IMR-90 (cell line): Measurements from ENCODE around the gene PDE6H. TPM values are rescaled to one million over a fixed set of nuclear protein-coding genes. Genes with fewer than 3 reads are reported as not detected.

Experiments used
- ATAC-seq: fragments of 200-7000 bp; cut with Tn5 transposase; 2 replicates; pipeline ENCODE4 v1.9.1; 2020; ENCODE audit warnings: low read depth, mild to moderate bottlenecking, moderate library complexity
- BruUV-seq: library from RNA; stranded (reverse); fragments of 400-500 nt; replicated peaks from 2 replicates; lab custom pipeline; 2021; lab: Mats Ljungman, UMichigan
- CTCF ChIA-PET: fragments of 300-600 bp; formaldehyde crosslinking; extraction: SDS; loops from one replicate; lab custom pipeline; 2021; ENCODE audit warnings: antibody characterized with exemption; lab: Yijun Ruan, JAX
- POLR2A ChIA-PET: fragments of 300-600 bp; sonication (Branson Sonifier 250); formaldehyde crosslinking; loops from one replicate; lab custom pipeline; 2022; ENCODE audit warnings: antibody characterized with exemption; ENCODE audit not compliant: unreplicated experiment; lab: Charles Lee
- DNase-seq: peaks from one replicate; pipeline ENCODE4 v3.0.0; 2013
- H2AFZ ChIP-seq: replicated peaks from 2 replicates; pipeline ENCODE3; 2013; ENCODE audit warnings: low read length, mild to moderate bottlenecking; ENCODE audit not compliant: poor library complexity
- H2AK5ac ChIP-seq: 2 replicates; pipeline ENCODE4 v1.6.1; 2013; ENCODE audit warnings: low read depth, low read length, inconsistent platforms
- H2AK9ac ChIP-seq: replicated peaks from 2 replicates; pipeline ENCODE3; 2013; ENCODE audit warnings: mild to moderate bottlenecking, low read depth, low read length, moderate library complexity; ENCODE audit not compliant: poor library complexity
- H2BK120ac ChIP-seq: 2 replicates; pipeline ENCODE4 v1.6.1; 2013; ENCODE audit warnings: low read depth, low read length, inconsistent platforms
- H2BK15ac ChIP-seq: 3 replicates; pipeline ENCODE4 v1.6.1; 2013; ENCODE audit warnings: low read depth, low read length, inconsistent platforms
- H2BK20ac ChIP-seq: 2 replicates; pipeline ENCODE4 v1.6.1; 2013; ENCODE audit warnings: low read depth, mild to moderate bottlenecking, inconsistent platforms, low read length, moderate library complexity
- H2BK5ac ChIP-seq: 2 replicates; pipeline ENCODE4 v1.6.1; 2013; ENCODE audit warnings: mild to moderate bottlenecking, low read depth, low read length, inconsistent platforms; ENCODE audit not compliant: poor library complexity, severe bottlenecking
- H3K14ac ChIP-seq: replicated peaks from 2 replicates; pipeline ENCODE4 v1.6.1; 2013; ENCODE audit warnings: low read depth, low read length, inconsistent platforms
- H3K18ac ChIP-seq: 2 replicates; pipeline ENCODE4 v1.6.1; 2013; ENCODE audit warnings: low read depth, low read length, control low read depth
- H3K23ac ChIP-seq: 2 replicates; pipeline ENCODE4 v1.6.1; 2013; ENCODE audit warnings: low read depth, low read length, inconsistent platforms
- H3K27ac ChIP-seq: 2 replicates; pipeline ENCODE4 v1.5.1; 2013; ENCODE audit warnings: mild to moderate bottlenecking, control low read depth, low read length; ENCODE audit not compliant: insufficient read depth
- H3K27me3 ChIP-seq: 2 replicates; pipeline ENCODE4 v1.6.1; 2013; ENCODE audit warnings: low read length; ENCODE audit not compliant: control insufficient read depth, insufficient read depth
- H3K36me3 ChIP-seq: 2 replicates; pipeline ENCODE4 v1.6.1; 2013; ENCODE audit warnings: low read length, mixed read lengths; ENCODE audit not compliant: control insufficient read depth, insufficient read depth
- H3K4ac ChIP-seq: 2 replicates; pipeline ENCODE4 v1.6.1; 2013; ENCODE audit warnings: low read depth, low read length, inconsistent platforms
- H3K4me1 ChIP-seq: 2 replicates; pipeline ENCODE4 v1.6.1; 2013; ENCODE audit warnings: low read length, mixed read lengths; ENCODE audit not compliant: control insufficient read depth, insufficient read depth
- H3K4me2 ChIP-seq: 2 replicates; pipeline ENCODE4 v1.6.1; 2013; ENCODE audit warnings: low read depth, mild to moderate bottlenecking, control low read depth, low read length, moderate library complexity
- H3K4me3 ChIP-seq: 2 replicates; pipeline ENCODE4 v1.5.1; 2013; ENCODE audit warnings: low read depth, mild to moderate bottlenecking, control low read depth, low read length, moderate library complexity; ENCODE audit not compliant: insufficient read depth
- H3K56ac ChIP-seq: 2 replicates; pipeline ENCODE4 v1.6.1; 2013; ENCODE audit warnings: low read length, inconsistent platforms; ENCODE audit not compliant: insufficient read depth; ENCODE audit errors: extremely low read depth
- H3K79me1 ChIP-seq, 2 experiments: 2 replicates each; pipeline ENCODE4 v1.6.1; 2013; ENCODE audit warnings: low read length in 2 of 2, inconsistent platforms in 1 of 2, low read depth in 1 of 2
- H3K9ac ChIP-seq: 2 replicates; pipeline ENCODE4 v1.6.1; 2013; ENCODE audit warnings: low read depth, low read length, control low read depth
- H3K9me1 ChIP-seq: 2 replicates; pipeline ENCODE4 v1.6.1; 2013; ENCODE audit warnings: low read length, inconsistent platforms; ENCODE audit not compliant: insufficient read depth
- H3K9me3 ChIP-seq: 2 replicates; pipeline ENCODE4 v1.6.1; 2013; ENCODE audit warnings: low read length; ENCODE audit not compliant: control insufficient read depth, insufficient read depth
- H4K20me1 ChIP-seq: 2 replicates; pipeline ENCODE4 v1.6.1; 2013; ENCODE audit warnings: low read length, inconsistent platforms; ENCODE audit not compliant: insufficient read depth
- H4K5ac ChIP-seq: 2 replicates; pipeline ENCODE4 v1.6.1; 2013; ENCODE audit warnings: mild to moderate bottlenecking, low read depth, low read length, control low read depth
- H4K8ac ChIP-seq, 2 experiments: 2 replicates each; pipeline ENCODE4 v1.6.1; 2013; ENCODE audit warnings: low read depth in 2 of 2, low read length in 2 of 2, control low read depth in 1 of 2, inconsistent platforms in 1 of 2
- H4K91ac ChIP-seq: 2 replicates; pipeline ENCODE4 v1.6.1; 2013; ENCODE audit warnings: low read depth, low read length, inconsistent platforms; ENCODE audit not compliant: insufficient read depth
- CEBPB ChIP-seq: IDR thresholded peaks from 2 replicates; pipeline ENCODE4 v1.6.1; 2012; ENCODE audit warnings: low read depth, low read length, improper control_type of control experiment
- CHD1 ChIP-seq: IDR thresholded peaks from 2 replicates; pipeline ENCODE4 v1.6.1; 2012; ENCODE audit warnings: low read depth, low read length, improper control_type of control experiment
- CTCF ChIP-seq: conservative IDR thresholded peaks from 2 replicates; pipeline ENCODE4 v1.5.1; 2012; ENCODE audit warnings: mild to moderate bottlenecking, low read depth, low read length, improper control_type of control experiment
- FOS ChIP-seq: fragments of 150-350 bp; IDR thresholded peaks from 2 replicates; pipeline ENCODE4 v1.6.1; 2016; ENCODE audit warnings: low read depth, low read length
- MAZ ChIP-seq: IDR thresholded peaks from 2 replicates; pipeline ENCODE4 v1.6.1; 2012; ENCODE audit warnings: low read depth, mild to moderate bottlenecking, low read length, improper control_type of control experiment, moderate library complexity, borderline replicate concordance
- NFE2L2 ChIP-seq: fragments of 150-350 bp; IDR thresholded peaks from 2 replicates; pipeline ENCODE4 v1.6.1; 2016; ENCODE audit warnings: low read depth, mild to moderate bottlenecking, low read length
- POLR2A ChIP-seq: IDR thresholded peaks from 2 replicates; pipeline ENCODE4 v1.6.1; 2012; ENCODE audit warnings: mild to moderate bottlenecking, low read depth, low read length
- RAD21 ChIP-seq: IDR thresholded peaks from 2 replicates; pipeline ENCODE4 v1.6.1; 2012; ENCODE audit warnings: low read length, improper control_type of control experiment
- RCOR1 ChIP-seq: IDR thresholded peaks from 2 replicates; pipeline ENCODE4 v1.6.1; 2012; ENCODE audit warnings: mild to moderate bottlenecking, low read length, improper control_type of control experiment; ENCODE audit not compliant: insufficient replicate concordance
- RFX5 ChIP-seq: IDR thresholded peaks from 2 replicates; pipeline ENCODE4 v1.8.0; 2012; ENCODE audit warnings: low read depth, mild to moderate bottlenecking, low read length, moderate library complexity
- SMC3 ChIP-seq: fragments of 150-350 bp; IDR thresholded peaks from 2 replicates; pipeline ENCODE4 v1.6.1; 2016; ENCODE audit warnings: low read depth, mild to moderate bottlenecking, antibody characterized with exemption, low read length, moderate library complexity
- USF2 ChIP-seq: fragments of 150-350 bp; IDR thresholded peaks from 2 replicates; pipeline ENCODE4 v1.6.1; 2017; ENCODE audit warnings: mild to moderate bottlenecking, antibody characterized with exemption, low read length, low read depth
- WGBS, 2 experiments: methylation state at CpG; one replicate each; pipeline versions ENCODE4 v1.1.5 to v1.1.7; 2013; ENCODE audit warnings: missing lambda C conversion rate in 2 of 2; ENCODE audit not compliant: insufficient read length in 1 of 2; ENCODE audit errors: extremely low coverage in 2 of 2; 5-methylcytosine and 5-hydroxymethylcytosine counted together
- dilution Hi-C: fragments of 300-500 bp; cut with HindIII; formaldehyde crosslinking; loops from one replicate; pipeline ENCODE4 v1.14.3; 2018; ENCODE audit warnings: low sequenced_read_pairs; ENCODE audit not compliant: unreplicated experiment
- in situ Hi-C: fragments of 300-500 bp; cut with MboI; formaldehyde crosslinking; loops from 3 replicates; pipeline ENCODE4 v1.14.3; 2019; ENCODE audit warnings: low sequenced_read_pairs, inconsistent platforms, mixed read lengths
- intact Hi-C: fragments of 100-400 bp; cut with micrococcal nuclease; formaldehyde crosslinking; loops from 2 replicates; pipeline ENCODE4 v1.10.0; 2022
- polyA plus RNA-seq, 3 experiments: library from polyadenylated mRNA; depleted of rRNA; stranded (reverse); fragments of >200 nt; gene quantifications; 2 replicates each; pipeline ENCODE4 v1.2.3, GENCODE V29; 2012; ENCODE audit warnings: low replicate concordance in 1 of 3
- total RNA-seq: library from RNA; depleted of rRNA; stranded (reverse); fragments of >200 nt; gene quantifications from 2 replicates; pipeline ENCODE4 v1.2.3, GENCODE V29; 2012
- TF ChIP-seq, protein P1 (sequence below): fragments of 150-350 bp; IDR thresholded peaks from 2 replicates; pipeline ENCODE4 v1.6.1; 2016; ENCODE audit warnings: low read depth, mild to moderate bottlenecking, low read length, moderate library complexity, borderline replicate concordance

Gene PDE6H
- total and polyA plus RNA-seq, 2 of the 4 experiments (the other 2 are of a cell fraction) = not detected

DNA sequence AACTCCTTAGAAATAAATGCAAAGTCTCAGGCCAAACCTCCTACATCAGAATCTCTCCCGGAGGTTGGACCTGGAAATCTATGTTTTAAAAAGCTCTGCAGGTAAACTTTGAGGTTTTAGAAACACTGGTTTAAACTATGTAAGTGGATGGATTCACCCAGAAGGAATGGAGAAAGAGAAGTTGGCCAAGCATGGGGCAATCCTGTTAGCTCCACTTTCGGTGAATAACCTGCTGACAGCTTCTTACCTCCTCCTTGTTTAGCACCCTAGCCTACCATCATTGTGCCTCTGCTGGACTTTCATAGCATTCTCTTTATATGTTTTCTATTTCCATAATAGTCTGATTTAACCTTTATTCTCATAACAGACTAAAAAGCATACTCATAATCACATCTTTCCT lies 8.4 kb upstream of the PDE6H start:
- ChIA-PET CTCF (no interaction called here), POLR2A (no interaction called here)
- H2AFZ ChIP-seq = no peak overlapping the region
- H3K9me1 ChIP-seq = peaks cover 3% of the 10 kb centered on the region; the same call in 1 of the 2 replicates
- no peaks in the 10 kb centered on the region for H3K36me3 ChIP-seq
- no peaks in the 10 kb centered on the region for H3K27me3 ChIP-seq
- no peak overlapping the region for H3K4me3 ChIP-seq
- DNase-seq = no peak
- H4K5ac ChIP-seq = no peak overlapping the region
- no CpG with 5 or more reads among the region's 2 CpGs for WGBS, 2 experiments
- H3K14ac ChIP-seq = no peak overlapping the region
- no peak overlapping the region for H3K23ac ChIP-seq
- H4K8ac ChIP-seq = no peak overlapping the region
- BruUV-seq = no TSS peak
- in situ Hi-C loops (no loop called here), intact Hi-C loops (no loop called here), dilution Hi-C loops (no loop called here)
- H3K27ac ChIP-seq = no peak overlapping the region
- no peak overlapping the region for H3K4me2 ChIP-seq
- no peaks in the 10 kb centered on the region for H3K9me3 ChIP-seq
- no peak overlapping the region for H2BK5ac ChIP-seq
- no peak overlapping the region for H2AK5ac ChIP-seq
- no peaks in the 10 kb centered on the region for H3K79me1 ChIP-seq
- no peak overlapping the region for H4K91ac ChIP-seq
- TF ChIP-seq RCOR1 (no peak), MAZ (no peak), USF2 (no peak), FOS (no peak), CEBPB (no peak), RFX5 (no peak), CTCF (no peak), CHD1 (no peak), RAD21 (no peak), SMC3 (no peak), NFE2L2 (no peak), POLR2A (no peak)
- TF ChIP-seq, protein P1, sequence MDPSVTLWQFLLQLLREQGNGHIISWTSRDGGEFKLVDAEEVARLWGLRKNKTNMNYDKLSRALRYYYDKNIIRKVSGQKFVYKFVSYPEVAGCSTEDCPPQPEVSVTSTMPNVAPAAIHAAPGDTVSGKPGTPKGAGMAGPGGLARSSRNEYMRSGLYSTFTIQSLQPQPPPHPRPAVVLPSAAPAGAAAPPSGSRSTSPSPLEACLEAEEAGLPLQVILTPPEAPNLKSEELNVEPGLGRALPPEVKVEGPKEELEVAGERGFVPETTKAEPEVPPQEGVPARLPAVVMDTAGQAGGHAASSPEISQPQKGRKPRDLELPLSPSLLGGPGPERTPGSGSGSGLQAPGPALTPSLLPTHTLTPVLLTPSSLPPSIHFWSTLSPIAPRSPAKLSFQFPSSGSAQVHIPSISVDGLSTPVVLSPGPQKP = no peak
- H2AK9ac ChIP-seq = no peak overlapping the region
- no peak overlapping the region for H3K4ac ChIP-seq
- no peak overlapping the region for H3K56ac ChIP-seq
- H4K20me1 ChIP-seq = no peaks in the 10 kb centered on the region
- H3K18ac ChIP-seq = no peak overlapping the region
- no peak for ATAC-seq
- no peak overlapping the region for H2BK120ac ChIP-seq
- no peak overlapping the region for H2BK15ac ChIP-seq
- no peak overlapping the region for H2BK20ac ChIP-seq
- H3K4me1 ChIP-seq = no peaks in the 10 kb centered on the region; the same call in 1 of the 2 replicates
- H3K9ac ChIP-seq = no peak overlapping the region
